ENCODE measurements around the gene COL23A1.

GRCh38 chr5:178564397-178564796 is 25.8 kb downstream of the COL23A1 start:
- TF ChIP-seq CTCF (IDR thresholded peaks at IDR 0.05) (no peak), CDX4 (CRISPR knock-in tag; IDR thresholded peaks at IDR 0.05; ENCODE audit: borderline replicate concordance) (no peak), PRDM15 (CRISPR knock-in tag; IDR thresholded peaks at IDR 0.05) (no peak), ZNF232 (CRISPR knock-in tag; IDR thresholded peaks at IDR 0.05) (no peak), MYBL2 (CRISPR knock-in tag; IDR thresholded peaks at IDR 0.05) (no peak)
